ENCODE data around the gene SPP2.

DNA sequence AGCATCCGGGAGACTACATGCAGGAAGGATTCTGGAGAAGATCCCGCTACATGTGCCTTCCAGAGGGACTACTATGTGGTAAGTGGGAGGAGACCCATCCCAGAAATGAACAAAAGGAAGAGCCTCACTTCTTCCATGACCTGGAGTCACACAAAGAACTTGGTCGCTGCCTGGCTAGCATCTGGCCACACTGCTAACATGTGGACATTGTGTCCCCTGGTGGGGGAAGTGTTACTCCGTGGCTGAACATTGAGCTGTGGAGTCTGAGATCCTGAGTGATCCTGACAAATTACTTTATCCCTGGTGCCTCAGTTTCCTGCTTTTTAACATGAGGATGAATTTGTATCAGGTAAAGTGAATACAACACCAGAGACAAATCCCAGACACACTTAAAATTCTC, 8.4 kb downstream of the SPP2 start:
- no peak for TF ChIP-seq EZH2 (IDR thresholded peaks at IDR 0.05; ENCODE audit: borderline replicate concordance, low read length)
- TF ChIP-seq, protein P1, sequence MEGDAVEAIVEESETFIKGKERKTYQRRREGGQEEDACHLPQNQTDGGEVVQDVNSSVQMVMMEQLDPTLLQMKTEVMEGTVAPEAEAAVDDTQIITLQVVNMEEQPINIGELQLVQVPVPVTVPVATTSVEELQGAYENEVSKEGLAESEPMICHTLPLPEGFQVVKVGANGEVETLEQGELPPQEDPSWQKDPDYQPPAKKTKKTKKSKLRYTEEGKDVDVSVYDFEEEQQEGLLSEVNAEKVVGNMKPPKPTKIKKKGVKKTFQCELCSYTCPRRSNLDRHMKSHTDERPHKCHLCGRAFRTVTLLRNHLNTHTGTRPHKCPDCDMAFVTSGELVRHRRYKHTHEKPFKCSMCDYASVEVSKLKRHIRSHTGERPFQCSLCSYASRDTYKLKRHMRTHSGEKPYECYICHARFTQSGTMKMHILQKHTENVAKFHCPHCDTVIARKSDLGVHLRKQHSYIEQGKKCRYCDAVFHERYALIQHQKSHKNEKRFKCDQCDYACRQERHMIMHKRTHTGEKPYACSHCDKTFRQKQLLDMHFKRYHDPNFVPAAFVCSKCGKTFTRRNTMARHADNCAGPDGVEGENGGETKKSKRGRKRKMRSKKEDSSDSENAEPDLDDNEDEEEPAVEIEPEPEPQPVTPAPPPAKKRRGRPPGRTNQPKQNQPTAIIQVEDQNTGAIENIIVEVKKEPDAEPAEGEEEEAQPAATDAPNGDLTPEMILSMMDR (conservative IDR thresholded peaks at IDR 0.05 in 1 of 2, IDR thresholded peaks at IDR 0.05 in 1 of 2; ENCODE audit: extremely low read depth in 1 of 2, insufficient read depth in 1 of 2, low read depth in 1 of 2, low read length in 2 of 2) = no peak
